AG10803 (cell line): Measurements from ENCODE around the gene PDE4C.
A peak's percentile ranks its signal among the peaks of the same experiment; 100 is the strongest.

ENCODE experiments used
- DNase-seq: peaks from one replicate; pipeline ENCODE4 v3.0.0; 2010; ENCODE audit warnings: low read depth
- H3K4me3 ChIP-seq: 2 replicates; pipeline ENCODE4 v1.5.1; 2011; ENCODE audit warnings: mild to moderate bottlenecking, low read length, control low read depth
- TF ChIP-seq, protein P1 (sequence below): conservative IDR thresholded peaks from 2 replicates; pipeline ENCODE4 v1.5.1; 2011; ENCODE audit warnings: mild to moderate bottlenecking, low read length, control low read depth, inconsistent platforms

PDE4C gene

DNA sequence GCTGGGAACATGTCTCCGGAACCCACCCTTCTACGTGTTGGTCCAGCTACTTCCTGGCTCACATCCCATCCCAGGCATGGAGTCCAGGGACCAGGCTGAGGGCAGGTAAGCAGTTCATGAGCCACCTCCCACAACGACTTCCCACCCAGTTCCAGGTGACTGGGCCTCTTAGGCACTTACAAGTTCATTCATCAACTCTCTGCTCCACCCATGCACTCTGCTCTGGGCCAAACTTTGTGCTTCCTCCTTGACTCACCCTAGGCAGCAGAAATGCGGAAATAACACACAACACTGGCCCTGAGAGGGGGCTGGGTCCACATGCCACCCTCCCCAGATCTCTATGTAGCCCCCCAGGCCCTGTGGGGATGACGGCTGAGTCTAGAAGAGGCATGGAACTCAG is 27.5 kb upstream of the PDE4C start:
- TF ChIP-seq, protein P1, sequence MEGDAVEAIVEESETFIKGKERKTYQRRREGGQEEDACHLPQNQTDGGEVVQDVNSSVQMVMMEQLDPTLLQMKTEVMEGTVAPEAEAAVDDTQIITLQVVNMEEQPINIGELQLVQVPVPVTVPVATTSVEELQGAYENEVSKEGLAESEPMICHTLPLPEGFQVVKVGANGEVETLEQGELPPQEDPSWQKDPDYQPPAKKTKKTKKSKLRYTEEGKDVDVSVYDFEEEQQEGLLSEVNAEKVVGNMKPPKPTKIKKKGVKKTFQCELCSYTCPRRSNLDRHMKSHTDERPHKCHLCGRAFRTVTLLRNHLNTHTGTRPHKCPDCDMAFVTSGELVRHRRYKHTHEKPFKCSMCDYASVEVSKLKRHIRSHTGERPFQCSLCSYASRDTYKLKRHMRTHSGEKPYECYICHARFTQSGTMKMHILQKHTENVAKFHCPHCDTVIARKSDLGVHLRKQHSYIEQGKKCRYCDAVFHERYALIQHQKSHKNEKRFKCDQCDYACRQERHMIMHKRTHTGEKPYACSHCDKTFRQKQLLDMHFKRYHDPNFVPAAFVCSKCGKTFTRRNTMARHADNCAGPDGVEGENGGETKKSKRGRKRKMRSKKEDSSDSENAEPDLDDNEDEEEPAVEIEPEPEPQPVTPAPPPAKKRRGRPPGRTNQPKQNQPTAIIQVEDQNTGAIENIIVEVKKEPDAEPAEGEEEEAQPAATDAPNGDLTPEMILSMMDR, result no peak
- no peak for DNase-seq
- H3K4me3 ChIP-seq, result no peak overlapping the region

DNA sequence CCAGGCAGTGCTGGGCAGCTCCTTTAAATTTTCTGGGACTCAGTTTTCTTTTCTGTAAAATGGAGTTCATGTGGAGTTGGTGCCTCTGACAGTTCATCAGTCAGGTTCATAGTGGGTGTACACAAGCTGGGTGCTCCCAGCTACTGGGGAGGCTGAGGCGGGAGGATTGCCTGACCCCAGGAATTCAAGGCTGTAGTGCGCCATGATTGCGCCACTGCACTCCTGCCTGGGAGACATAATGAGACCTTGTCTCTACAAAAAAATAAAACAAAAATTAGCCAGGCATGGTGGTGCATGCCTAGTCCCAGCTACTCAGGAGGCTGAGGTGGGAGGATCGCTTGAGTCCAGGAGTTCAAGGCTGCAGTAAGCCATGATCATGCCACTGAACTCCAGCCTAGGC is 26.9 kb upstream of the PDE4C start:
- TF ChIP-seq, protein P1, result no peak
- no peak overlapping the region for H3K4me3 ChIP-seq
- DNase-seq, result no peak

DNA sequence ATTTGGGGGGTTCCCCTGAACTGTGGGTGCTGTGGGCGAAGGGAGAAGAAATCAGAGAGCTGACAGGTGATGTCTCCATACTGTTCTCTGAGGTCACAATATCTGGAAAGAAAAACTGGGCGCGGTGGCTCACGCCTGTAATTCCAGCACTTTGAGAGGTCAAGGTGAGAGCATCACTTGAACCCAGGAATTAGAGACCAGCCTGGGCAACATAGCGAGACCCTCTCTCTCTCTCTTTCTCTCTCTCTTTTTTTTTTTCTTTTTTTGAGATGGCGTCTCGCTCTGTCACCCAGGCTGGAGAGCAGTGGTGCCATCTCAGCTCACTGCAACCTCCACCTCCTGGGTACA is 26.1 kb upstream of the PDE4C start:
- TF ChIP-seq, protein P1, result no peak
- H3K4me3 ChIP-seq, result no peak overlapping the region
- DNase-seq, result no peak

DNA sequence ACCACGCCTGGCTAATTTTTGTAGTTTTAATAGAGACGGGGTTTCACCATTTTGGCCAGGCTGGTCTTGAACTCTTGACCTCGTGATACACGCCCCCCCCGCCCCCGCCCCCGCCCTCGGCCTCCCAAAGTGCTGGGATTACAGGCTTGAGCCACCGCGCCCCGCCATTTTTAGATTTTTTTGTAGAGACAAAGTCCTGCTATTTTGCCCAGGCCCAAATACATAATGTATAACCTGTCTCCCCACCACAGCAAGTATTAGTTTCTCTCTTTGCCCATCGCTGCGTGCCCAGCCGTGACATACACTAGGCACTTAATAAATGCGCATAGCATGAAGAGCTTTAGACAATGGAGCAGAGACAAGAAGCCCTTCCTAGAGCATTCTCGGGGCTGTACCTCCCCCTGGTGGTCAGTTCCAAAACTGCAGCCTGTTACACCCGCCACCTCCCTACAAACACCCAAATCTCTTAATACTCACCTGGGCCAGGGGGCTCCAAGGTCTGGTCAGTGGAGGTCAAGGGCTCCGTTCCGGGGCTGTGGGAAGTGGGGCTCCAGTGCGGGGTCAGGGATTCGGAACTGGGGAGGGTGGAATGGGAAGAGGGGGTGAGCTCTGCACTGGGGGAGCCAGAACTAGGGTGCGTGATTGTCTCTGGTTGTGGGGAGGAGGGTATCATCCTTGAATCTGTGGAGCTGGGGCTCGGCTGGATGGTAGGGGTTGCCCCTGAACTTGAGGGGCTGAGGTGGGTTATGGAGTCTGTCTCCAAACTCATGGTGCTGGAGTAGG is 25.5 kb upstream of the PDE4C start:
- TF ChIP-seq, protein P1, result peak; percentile 94
- no peak overlapping the region for H3K4me3 ChIP-seq
- DNase-seq, result peak; percentile 52

DNA sequence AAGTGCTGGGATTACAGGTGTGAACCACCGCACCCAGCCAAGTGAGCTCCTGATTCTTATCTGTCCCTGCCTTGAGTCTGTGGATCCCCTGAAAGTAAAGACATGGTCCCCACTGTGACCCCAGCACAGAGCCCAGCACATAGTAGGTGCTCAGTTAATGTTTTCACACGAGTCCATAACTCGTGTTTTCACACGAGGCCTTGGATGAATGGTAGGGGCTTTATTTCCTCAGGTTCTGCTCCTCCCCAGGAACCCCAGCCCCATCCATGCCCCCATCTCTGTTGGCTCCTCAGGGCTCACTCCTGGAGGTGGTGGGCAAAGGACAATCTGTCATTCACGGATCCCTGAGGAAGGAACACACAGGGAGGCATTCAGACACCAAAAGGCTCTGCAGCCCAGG is 23.6 kb upstream of the PDE4C start:
- TF ChIP-seq, protein P1, result no peak
- DNase-seq, result no peak
- H3K4me3 ChIP-seq, result no peak overlapping the region

DNA sequence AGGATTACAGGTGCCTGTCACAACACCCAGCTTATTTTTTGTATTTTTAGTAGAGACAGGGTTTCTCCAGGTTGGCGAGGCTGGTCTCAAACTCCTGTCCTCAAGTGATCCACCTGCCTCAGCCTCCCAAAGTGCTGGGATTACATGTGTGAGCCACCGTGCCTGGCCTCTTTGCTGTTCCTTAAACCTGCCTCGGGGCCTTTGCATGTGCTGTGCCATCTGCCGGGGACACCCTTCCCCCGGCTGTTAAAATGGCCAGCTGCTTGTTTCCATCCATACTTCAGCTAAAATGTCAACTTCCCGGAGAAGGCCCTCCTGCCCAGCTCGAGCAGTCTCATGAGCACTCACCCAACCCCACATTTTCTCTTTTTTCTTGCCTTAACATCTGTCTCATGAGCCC is 19.1 kb upstream of the PDE4C start:
- no peak overlapping the region for H3K4me3 ChIP-seq
- no peak for DNase-seq
- TF ChIP-seq, protein P1, result no peak

DNA sequence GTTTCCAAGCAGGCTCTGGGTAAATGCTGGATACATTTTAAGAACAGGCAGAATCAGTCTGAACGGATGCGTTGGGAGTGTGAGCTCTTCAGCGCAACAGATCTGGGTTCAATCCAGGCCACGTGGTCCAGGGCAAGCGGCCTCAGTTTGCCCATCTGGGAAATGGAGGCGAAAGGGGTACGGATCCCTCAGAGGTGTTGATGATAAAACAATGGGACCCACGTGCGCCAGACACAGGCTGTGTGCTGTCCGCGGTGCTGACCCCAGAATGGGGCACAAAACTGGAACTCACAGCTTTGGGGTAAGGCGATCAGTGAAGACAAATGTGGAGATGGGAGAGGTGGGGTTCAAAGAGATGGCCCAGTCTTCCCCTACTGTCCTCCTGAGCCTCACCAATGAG is 13.1 kb upstream of the PDE4C start:
- no peak overlapping the region for H3K4me3 ChIP-seq
- DNase-seq, result no peak
- TF ChIP-seq, protein P1, result no peak
